Measurements from ENCODE around the gene FREM3.

The FREM3 gene

GRCh38 chr4:143575331-143575730 is 125.1 kb downstream of the FREM3 start:
- Histone ChIP-seq H2AFZ (ENCODE audit: low read depth, low read length, severe bottlenecking) (no peak overlapping the region), H3K9me3 (ENCODE audit: insufficient read depth, low read length) (no peaks in the 10 kb centered on the region), H3K36me3 (ENCODE audit: low read length) (no peaks in the 10 kb centered on the region), H3K79me2 (ENCODE audit: insufficient read depth, low read length) (no peaks in the 10 kb centered on the region), H3K4me2 (ENCODE audit: low read depth, low read length, poor library complexity, severe bottlenecking) (no peak overlapping the region), H4K20me1 (ENCODE audit: low read depth, low read length) (no peaks in the 10 kb centered on the region), H3K27ac (ENCODE audit: low read depth, low read length) (no peak overlapping the region), H3K4me3 (ENCODE audit: insufficient read depth, low read length, poor library complexity, severe bottlenecking) (no peak overlapping the region), H3K9ac (ENCODE audit: low read length) (no peak overlapping the region), H3K9me2 (replicated peaks; ENCODE audit: insufficient read depth, low read length) (no peaks in the 10 kb centered on the region), H3F3A (ENCODE audit: insufficient read depth) (no peaks in the 10 kb centered on the region), H3K27me3 (ENCODE audit: low read length) (no peaks in the 10 kb centered on the region)
- TF ChIP-seq EZH2phosphoT487 (conservative IDR thresholded peaks at IDR 0.05; ENCODE audit: low read length) = no peak
- TF ChIP-seq, protein P1, sequence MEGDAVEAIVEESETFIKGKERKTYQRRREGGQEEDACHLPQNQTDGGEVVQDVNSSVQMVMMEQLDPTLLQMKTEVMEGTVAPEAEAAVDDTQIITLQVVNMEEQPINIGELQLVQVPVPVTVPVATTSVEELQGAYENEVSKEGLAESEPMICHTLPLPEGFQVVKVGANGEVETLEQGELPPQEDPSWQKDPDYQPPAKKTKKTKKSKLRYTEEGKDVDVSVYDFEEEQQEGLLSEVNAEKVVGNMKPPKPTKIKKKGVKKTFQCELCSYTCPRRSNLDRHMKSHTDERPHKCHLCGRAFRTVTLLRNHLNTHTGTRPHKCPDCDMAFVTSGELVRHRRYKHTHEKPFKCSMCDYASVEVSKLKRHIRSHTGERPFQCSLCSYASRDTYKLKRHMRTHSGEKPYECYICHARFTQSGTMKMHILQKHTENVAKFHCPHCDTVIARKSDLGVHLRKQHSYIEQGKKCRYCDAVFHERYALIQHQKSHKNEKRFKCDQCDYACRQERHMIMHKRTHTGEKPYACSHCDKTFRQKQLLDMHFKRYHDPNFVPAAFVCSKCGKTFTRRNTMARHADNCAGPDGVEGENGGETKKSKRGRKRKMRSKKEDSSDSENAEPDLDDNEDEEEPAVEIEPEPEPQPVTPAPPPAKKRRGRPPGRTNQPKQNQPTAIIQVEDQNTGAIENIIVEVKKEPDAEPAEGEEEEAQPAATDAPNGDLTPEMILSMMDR (IDR thresholded peaks at IDR 0.05; ENCODE audit: insufficient read depth, low read length, poor library complexity, severe bottlenecking) = no peak

- Histone ChIP-seq H3F3A (ENCODE audit: insufficient read depth) (no peaks in the 10 kb centered on the region), H3K36me3 (ENCODE audit: low read length) (no peaks in the 10 kb centered on the region), H3K27me3 (ENCODE audit: low read length) (no peaks in the 10 kb centered on the region), H3K9me3 (ENCODE audit: insufficient read depth, low read length) (no peaks in the 10 kb centered on the region), H3K9me2 (replicated peaks; ENCODE audit: insufficient read depth, low read length) (no peaks in the 10 kb centered on the region), H3K9ac (ENCODE audit: low read length) (no peak overlapping the region), H3K79me2 (ENCODE audit: insufficient read depth, low read length) (no peaks in the 10 kb centered on the region), H4K20me1 (ENCODE audit: low read depth, low read length) (no peaks in the 10 kb centered on the region), H3K4me3 (ENCODE audit: insufficient read depth, low read length, poor library complexity, severe bottlenecking) (no peak overlapping the region), H3K4me2 (ENCODE audit: low read depth, low read length, poor library complexity, severe bottlenecking) (no peak overlapping the region), H2AFZ (ENCODE audit: low read depth, low read length, severe bottlenecking) (no peak overlapping the region), H3K27ac (ENCODE audit: low read depth, low read length) (no peak overlapping the region)
- TF ChIP-seq EZH2phosphoT487 (conservative IDR thresholded peaks at IDR 0.05; ENCODE audit: low read length) = no peak
- TF ChIP-seq, protein P1 (IDR thresholded peaks at IDR 0.05; ENCODE audit: insufficient read depth, low read length, poor library complexity, severe bottlenecking) = no peak
Measured at GRCh38 chr4:143564472-143564871, 136.0 kb downstream of the FREM3 start.

DNA sequence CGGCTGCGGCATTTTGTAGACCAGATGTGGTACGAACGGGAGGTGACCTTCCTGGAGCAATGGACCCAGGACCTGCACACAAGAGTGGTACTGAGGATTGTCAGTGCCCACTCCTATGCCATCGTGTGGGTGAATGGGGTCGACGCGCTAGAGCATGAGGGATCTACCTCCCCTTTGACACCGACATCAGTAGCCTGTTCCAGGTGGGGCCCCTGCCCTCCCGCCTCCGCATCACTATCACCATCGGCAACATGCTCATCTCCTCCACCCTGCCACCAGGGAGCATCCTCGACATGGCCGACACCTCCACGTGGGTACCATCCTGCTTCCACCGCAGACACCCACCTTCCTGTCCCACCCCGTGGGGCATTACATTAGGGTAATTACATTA is 140.7 kb downstream of the FREM3 start:
- Histone ChIP-seq H3K9me3 (ENCODE audit: insufficient read depth, low read length) (no peaks in the 10 kb centered on the region), H3K9me2 (replicated peaks; ENCODE audit: insufficient read depth, low read length) (no peaks in the 10 kb centered on the region), H2AFZ (ENCODE audit: low read depth, low read length, severe bottlenecking) (no peak overlapping the region), H3K9ac (ENCODE audit: low read length) (no peak overlapping the region), H3K4me2 (ENCODE audit: low read depth, low read length, poor library complexity, severe bottlenecking) (no peak overlapping the region), H3K27me3 (ENCODE audit: low read length) (no peaks in the 10 kb centered on the region), H3K36me3 (ENCODE audit: low read length) (no peaks in the 10 kb centered on the region), H4K20me1 (ENCODE audit: low read depth, low read length) (no peaks in the 10 kb centered on the region), H3F3A (ENCODE audit: insufficient read depth) (no peaks in the 10 kb centered on the region), H3K79me2 (ENCODE audit: insufficient read depth, low read length) (no peaks in the 10 kb centered on the region), H3K4me3 (ENCODE audit: insufficient read depth, low read length, poor library complexity, severe bottlenecking) (no peak overlapping the region), H3K27ac (ENCODE audit: low read depth, low read length) (no peak overlapping the region)
- no peak for TF ChIP-seq EZH2phosphoT487 (conservative IDR thresholded peaks at IDR 0.05; ENCODE audit: low read length)
- TF ChIP-seq, protein P1 (IDR thresholded peaks at IDR 0.05; ENCODE audit: insufficient read depth, low read length, poor library complexity, severe bottlenecking) = no peak

Measured in SU-DHL-6 (cell line).